KBM-7 (cell line): ENCODE data around the gene TMIGD1.

Source experiments
- DNase-seq: peaks from one replicate; pipeline ENCODE4 v3.0.0-alpha.2; 2015
- in situ Hi-C: fragments of 300-500 bp; cut with MboI; formaldehyde crosslinking; loops from 2 replicates; pipeline ENCODE4 v1.14.3; 2020; ENCODE audit warnings: low sequenced_read_pairs, low pct_unique_long_range_greater_than_20kb, mixed read lengths

The TMIGD1 gene, protein sequence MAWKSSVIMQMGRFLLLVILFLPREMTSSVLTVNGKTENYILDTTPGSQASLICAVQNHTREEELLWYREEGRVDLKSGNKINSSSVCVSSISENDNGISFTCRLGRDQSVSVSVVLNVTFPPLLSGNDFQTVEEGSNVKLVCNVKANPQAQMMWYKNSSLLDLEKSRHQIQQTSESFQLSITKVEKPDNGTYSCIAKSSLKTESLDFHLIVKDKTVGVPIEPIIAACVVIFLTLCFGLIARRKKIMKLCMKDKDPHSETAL

DNA sequence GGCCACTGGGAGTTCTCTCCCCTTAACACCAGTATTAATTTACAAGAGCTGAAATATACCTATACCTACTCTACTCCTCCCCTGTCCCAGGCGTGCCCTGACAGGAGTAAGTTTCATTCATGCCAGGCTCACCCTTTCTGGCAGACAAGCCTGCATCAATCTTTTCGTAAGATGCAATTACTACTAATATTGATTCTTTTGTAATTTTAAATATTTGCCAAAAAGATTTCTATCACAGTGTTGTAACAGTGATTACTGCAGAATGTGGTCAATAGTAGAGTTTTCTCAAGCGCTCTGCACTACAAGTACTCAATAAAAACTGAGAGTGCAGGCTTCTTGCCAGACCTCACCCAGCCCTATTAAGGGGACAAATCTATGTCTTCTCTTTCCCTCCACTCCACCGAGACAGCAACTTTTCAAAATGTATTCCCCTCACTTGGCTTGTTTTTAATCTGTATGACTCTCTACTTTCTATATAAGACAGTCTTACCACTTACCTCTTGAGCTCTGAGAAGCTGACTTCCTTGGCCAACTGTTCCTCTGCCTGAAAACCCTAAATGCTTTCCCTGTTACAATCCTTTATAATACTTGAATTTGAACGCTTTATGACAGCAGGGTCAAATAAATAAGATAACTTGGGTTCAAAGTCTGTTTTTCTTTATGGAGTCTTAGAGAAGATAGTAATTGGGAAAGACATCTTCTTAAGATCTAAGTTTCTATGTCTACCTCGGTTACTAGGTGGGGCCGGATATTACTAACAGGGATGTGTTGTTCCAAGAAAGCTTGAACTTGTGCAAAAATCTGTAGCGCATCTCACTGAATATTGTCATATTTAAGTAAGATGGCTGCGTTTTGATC is at the start of gene TMIGD1:
TSS of gene TMIGD1 (minus strand) at position 555 of the 858 bp plus-strand sequence. CDS start 1,924 bp downstream, outside the sequence.
- in situ Hi-C loops: no loop called here
- no peak for DNase-seq

DNA sequence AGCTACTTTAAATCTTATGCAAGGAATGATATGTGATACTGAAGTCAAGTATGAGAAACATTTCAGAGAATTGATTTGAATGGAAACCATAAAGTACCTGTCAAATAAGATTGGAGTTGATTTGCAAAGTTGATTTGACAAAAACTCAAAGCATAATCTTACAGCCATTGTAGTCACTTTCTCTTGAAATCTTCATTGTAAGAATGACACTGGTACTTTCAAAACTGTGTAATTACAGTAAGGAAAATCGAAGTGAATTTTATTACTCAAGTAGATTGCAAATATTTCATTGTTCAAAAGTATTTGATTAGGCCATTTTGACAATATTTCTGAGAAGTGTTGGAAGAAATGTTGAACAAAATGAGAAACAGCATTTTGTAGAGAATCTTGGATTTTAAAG is 48.5 kb upstream of the TMIGD1 start:
- no peak for DNase-seq
- in situ Hi-C loops: no loop called here

DNA sequence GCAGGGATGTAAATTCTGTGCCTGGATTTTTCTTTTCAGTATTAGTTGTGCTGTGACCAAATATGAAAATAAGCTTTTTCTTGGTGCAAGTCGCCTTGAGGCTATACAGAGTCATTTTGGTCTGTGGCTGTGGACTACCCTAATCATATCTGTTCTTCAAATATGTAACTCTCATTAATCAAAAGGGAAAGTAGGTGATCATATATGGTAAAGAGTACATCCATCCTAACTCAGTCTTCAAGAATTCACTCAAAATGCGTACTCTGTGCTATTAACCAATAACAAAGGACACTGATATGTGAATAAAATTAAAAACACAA is 47.4 kb upstream of the TMIGD1 start:
- in situ Hi-C loops: no loop called here

DNA sequence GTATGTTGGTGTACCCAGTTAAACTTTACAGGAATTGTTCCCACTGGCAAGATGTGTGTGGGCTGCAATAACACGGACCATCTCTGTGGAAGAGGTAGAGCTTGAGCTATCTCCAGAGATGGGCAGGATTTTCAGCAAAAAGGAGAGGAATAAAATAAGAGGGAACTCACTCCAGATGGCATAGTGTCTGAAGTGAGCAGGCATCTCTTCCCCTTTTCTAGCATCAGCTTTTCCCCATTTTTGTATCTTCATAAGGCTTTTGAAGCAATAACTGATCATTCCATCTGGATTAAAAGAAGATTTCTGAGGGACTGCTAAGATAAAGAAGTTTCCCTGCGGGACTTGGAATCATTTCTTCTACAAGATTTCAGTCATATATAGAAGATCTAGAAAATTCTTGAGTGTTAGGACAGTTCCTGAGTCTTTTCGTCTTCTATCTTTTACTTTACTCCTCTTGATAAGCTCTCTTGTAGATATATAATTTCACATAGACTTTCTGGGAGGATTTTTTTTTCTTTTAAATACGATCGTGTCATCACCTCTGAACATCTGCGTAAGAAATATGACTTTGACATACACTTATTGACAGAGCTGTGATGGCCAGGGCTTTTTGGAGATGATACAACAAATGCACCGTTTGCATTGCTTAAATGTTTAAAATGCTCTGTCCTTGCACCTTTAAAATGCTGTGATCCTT is 46.9 kb upstream of the TMIGD1 start:
- DNase-seq: peak; percentile 38
- in situ Hi-C loops: no loop called here

More for the DNA sequence above, 47.4 kb upstream of the TMIGD1 start:
- no peak for DNase-seq

DNA sequence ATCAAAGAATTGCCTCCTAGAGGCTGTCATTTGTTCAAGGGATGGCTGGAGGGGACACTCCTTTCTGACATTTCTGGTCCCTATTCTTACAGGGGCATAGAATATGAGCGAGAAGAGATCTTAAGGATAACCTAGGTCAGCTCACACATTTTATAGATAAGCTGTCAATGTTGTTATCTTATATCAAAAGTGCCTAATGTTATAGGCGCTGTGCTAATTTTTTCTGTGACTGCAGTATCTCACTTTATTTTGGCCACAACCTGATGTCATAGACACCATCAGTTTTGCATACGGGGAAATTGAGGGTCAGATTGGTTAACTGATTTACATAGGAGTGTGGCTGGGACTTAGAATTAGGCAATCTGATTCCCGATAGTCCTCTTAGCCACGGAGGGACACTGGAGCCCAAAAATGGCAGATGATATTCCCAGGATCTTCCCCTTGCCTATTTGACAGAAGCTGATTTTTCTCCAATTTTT is 46.1 kb upstream of the TMIGD1 start:
- in situ Hi-C loops: no loop called here
- peak; percentile 36 for DNase-seq

DNA sequence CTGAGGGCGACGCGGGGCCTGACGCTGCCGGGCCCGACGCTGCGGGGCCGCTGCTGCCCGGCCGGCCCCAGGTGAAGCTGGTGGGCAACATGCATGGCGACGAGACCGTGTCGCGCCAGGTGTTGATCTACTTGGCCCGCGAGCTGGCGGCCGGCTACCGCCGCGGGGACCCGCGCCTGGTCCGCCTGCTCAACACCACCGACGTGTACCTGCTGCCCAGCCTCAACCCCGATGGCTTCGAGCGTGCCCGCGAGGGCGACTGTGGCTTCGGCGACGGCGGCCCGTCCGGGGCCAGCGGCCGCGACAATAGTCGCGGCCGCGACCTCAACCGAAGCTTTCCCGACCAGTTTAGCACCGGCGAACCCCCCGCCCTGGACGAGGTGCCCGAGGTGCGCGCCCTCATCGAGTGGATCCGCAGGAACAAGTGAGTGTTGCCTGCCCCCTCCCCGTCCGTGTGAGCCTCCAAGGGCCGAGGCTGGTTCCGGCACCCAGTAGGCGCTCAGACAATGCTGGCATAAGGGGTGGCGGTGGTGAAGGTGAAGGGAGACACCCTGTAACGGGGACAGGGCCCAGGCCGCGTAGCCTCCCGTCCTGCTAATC is 45.5 kb upstream of the TMIGD1 start:
- DNase-seq: no peak
- in situ Hi-C loops: no loop called here

DNA sequence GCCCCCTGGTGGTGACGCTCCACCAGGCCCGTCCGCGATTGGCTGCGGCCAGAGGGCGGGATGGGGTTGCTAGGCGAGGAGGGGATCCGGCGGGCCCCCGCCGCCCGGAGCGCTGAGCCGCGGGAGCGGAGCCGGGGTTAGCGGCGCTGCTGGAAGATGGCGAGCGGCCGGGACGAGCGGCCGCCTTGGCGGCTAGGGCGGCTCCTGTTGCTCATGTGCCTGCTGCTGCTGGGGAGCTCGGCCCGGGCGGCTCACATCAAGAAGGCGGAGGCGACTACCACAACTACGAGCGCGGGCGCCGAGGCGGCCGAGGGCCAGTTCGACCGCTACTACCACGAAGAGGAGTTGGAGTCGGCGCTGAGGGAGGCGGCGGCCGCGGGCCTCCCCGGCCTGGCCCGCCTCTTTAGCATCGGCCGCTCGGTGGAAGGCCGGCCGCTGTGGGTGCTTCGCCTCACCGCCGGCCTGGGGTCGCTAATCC is 45.0 kb upstream of the TMIGD1 start, which contains the start of gene CPD:
TSS of gene CPD (plus strand) at position 103 of the 478 bp plus-strand sequence. CDS start at position 157, 54 bp downstream.
- in situ Hi-C loops: no loop called here
- DNase-seq: peak; percentile 98

DNA sequence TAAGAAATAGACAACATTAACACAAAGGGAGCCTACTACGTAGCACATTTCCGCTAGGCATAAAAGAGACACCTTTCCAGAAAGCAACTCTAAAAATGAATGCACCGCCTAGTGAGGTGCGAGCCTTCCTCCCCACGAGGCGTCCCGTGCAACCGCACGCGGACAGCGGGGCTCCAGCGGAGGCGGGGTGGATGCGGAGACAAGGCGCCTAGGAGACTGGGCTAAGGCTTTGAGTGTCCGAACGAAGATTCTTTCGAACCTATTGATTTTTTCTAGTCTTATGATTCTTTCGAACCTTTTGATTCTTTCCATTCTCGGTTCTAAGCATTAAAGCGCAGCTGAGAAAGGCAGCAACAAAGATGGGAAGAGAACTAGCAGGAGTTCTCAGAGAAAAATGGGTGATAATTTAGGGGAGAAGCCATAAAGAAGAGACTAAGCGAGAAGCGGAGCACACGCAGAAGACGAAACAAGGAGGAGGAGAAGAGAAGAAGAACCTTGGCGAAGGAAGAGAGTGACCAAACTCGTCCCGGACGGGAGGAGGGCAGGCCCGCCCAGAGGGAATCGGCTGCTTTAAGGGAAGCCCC is 44.5 kb upstream of the TMIGD1 start:
- no peak for DNase-seq

DNA sequence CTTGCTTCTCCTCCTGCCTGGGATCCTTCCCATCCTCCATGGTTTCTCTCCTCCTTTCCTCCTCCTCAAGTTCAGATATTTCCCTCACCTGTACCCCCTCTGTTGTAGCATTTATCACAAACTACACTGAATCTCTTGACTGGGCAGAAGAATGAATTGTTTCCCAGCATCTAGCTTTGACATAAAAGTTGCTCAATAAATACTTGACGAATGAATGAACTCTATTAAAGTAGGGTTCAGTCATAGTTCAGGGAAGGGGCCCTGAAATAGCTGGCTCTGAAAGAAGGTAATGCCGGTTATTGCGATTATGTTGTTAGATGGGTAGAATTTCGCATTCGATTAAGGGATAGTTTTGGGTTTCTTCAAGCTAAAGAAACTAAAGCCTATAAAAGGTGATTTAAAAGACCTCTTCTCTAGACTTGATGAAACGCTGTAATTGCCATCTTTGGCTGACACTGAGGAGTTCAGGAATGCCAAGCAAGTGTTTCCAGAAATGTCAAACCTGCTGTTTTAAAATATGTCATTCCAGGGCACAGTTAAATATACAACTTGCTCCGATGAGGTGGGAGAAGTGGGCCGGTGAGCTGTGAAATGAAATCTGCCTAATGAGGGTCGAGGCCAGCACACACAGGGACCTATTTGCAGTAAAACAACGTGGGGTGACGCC is 43.9 kb upstream of the TMIGD1 start:
- in situ Hi-C loops: no loop called here
- DNase-seq: no peak

More for the DNA sequence above, 44.5 kb upstream of the TMIGD1 start:
- in situ Hi-C loops: no loop called here

DNA sequence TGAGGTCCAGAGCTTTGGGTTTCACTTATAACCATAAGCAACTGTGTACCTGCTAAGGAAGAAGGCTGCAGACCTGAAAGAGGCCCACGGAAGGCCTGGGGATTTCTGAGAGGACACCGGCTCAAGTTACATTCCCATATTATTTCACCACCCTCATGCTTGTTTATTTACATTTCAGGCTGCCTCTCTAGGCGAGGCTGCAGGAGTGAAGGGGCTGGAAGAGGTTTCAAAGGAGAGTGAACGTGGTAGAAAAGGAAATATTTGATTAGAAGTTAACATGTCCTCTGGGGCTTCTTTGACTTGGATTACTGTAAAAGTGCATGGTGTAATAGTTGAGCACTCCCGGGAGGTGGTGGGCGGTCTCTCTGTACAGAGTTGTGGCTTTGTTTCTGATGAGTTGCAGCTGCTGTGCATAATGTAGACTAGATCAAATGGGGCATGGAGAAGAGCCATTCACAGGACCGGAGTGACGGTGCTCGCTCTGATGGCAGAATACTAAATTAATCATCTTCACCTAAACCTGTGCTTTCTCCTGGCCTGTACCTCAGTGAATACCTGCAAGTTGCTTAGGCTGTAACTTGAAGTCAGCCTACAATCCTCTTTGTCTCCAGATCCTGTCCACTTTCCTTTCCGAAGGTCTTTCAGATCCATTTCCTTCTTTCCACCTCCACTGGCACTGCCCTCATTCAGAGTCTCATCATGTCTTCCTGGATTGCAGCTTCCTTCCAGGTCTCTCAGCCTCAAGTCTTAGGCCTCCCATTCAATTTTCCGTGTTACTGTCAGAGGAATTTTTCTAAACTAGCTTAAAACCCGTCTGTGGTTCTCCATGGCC is 43.0 kb upstream of the TMIGD1 start:
- in situ Hi-C loops: no loop called here
- peak; percentile 46 for DNase-seq

DNA sequence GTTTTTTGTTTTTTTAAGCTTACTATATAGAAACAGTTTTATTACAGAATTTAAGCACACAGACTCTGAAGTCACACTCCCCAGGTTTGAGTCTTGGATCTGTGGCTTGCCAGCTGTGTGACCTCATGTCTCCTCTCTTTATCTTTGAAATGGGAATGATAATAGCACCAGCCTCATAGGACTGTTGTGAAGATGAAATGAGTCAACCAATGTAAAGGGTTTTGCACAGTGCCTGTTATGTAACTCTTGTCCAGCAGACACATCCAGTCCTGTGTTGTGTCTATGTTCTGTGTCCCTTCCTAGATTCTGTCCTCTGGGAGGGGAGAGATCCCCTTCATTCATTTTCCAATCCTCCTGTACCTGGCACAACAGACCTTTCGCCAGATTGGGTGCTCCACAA is 41.8 kb upstream of the TMIGD1 start:
- in situ Hi-C loops: no loop called here
- no peak for DNase-seq

DNA sequence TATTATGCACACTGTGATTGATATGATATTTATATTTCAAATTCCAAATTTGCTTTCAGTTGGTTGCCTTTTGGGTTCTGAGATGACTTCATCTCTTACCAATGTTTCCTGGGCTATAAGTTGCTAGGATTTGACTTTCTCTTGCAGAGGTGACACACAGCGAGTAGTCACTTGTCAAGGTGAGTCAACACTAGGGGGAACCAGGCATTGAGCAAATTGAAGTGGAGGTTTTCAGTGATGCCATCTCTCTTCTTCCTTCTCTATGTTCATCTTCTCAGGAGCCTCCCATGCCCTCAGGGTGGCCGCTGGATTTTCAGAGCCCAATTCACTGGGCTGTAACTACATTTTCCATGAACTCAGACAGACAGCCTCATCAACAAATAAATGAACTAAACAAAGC is 38.9 kb upstream of the TMIGD1 start:
- no peak for DNase-seq
- in situ Hi-C loops: no loop called here

DNA sequence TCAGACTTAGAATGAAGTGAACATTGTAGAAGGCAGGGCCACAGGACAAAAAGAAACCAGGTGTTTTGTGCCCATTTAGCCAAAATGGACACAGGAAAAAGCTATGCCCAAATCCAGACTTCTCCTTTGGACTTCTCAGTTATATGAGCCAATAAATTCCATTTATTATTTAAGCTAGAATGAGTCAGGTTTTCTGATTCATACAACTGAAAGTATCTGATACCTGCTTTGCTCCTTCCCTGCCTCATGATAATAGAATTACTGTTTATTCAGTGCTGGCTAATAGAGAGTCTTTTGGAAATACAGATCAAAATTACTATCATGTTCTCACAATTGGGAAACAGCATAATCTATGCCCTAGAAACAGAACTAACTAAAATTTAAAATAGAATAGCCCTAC is 36.1 kb upstream of the TMIGD1 start:
- in situ Hi-C loops: no loop called here
- DNase-seq: no peak

DNA sequence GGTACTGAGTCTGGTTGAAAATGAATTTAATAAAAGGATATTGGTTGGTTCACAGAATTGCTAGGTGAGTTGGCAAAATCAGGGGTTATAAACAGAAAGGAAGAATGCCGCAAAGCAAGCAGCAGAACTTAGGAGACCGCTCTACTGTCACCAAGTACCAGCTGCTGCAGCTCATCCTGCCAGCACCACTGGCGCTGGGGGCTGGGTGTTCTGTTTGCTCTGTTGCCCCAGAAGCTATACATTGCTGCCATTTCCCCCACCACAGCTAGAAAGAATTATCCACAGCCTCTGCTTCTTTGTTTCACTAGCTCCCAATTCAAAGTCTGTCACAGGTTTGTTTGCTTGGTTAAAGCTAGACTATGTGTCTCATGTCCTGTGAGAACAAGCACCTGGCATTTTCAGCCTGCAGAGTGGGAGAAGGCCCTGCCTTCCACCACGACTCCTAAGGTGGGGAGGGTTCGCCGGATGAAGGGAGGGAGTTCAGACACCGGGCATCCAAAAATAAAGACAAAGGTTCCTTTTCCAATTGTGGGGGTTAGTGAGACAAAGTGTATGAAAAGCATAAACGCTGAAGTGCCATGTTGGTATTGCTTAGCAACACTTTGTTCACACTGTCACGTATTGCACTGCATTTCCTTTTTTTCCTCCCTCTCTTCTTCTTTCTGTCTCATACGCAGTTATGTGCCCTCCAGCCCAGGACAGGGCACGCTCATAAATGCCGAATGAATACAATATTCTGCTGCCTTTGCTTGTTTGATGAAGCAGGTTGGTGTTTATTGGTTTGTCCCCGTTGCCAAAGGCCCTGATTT is 35.3 kb upstream of the TMIGD1 start:
- DNase-seq: peak; percentile 59
- in situ Hi-C loops: no loop called here

DNA sequence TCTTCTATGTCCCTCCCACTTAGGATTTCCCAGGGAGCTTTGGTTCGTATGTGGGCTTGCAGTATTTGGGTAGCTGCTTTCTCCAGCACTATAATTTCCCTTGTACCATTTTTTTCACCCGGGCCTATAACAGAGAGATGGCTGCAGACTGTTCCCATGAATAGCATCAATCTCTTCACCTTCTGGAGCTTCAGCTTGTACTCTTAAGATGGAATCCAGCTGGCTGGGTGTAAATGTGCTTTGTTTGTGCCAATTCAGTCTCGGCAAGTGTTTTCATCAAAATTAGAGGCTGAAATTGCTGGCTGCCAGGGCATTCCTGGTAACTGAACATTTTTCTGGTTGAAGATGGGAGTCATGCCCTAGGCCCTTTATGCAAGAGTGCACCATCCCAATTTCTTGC is 32.7 kb upstream of the TMIGD1 start:
- DNase-seq: no peak
- in situ Hi-C loops: no loop called here

DNA sequence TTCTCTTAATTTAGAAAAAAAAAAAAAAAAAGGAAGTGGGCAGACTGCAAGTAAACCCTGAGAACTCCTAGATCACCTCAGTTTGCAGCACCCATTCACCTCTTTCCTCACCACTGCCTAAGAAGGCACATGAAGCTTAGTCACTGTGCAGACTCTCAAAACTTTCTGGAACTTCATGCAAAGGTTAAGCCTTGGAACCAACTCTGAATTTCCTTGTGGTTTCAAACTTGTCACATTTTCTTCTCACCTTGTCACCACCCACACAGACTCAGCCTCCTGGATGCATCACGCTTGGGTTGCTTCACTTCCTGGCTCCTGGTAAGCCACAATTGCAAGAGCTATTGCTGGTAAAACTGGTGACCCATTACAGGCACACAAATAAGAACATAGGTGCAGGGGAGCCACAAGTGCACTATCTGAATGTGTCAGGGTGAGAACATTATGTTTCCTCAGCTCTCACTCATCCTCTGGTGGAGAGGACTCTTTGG is 29.9 kb upstream of the TMIGD1 start:
- in situ Hi-C loops: no loop called here
- DNase-seq: peak; percentile 97

DNA sequence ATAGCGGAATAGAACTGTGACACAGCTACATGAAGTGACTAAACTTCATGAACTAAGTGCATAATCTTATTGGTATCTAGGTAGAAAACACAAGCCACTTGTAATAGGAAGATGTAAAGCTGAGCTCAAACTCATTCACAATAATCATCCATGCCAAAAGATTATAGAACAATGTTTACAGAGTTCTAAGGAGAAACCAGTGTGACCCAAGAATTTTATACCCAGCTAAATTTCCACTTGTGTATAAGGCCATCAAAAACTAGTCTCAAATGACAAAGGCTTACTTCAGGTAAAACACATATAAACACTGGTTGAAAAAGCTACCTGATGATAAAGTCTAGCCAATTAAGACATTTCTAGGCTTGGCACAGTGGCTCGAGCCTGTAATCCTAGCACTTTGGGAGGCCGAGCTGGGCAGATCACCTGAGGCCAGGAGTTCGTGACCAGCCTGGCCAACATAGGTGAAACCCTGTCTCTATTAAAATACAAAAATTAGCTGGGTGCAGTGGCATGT is 28.0 kb upstream of the TMIGD1 start:
- DNase-seq: no peak
- in situ Hi-C loops: no loop called here
